ENCODE results near the gene NOTUM. TPM values are rescaled to one million over a fixed set of nuclear protein-coding genes. Genes with fewer than 3 reads are reported as not detected.

NOTUM gene
- total RNA-seq = 10 to 100 TPM in 1 of 4 donors, 1 to 10 TPM in 3; 1.1 to 11.5 (median 1.5) TPM

DNA sequence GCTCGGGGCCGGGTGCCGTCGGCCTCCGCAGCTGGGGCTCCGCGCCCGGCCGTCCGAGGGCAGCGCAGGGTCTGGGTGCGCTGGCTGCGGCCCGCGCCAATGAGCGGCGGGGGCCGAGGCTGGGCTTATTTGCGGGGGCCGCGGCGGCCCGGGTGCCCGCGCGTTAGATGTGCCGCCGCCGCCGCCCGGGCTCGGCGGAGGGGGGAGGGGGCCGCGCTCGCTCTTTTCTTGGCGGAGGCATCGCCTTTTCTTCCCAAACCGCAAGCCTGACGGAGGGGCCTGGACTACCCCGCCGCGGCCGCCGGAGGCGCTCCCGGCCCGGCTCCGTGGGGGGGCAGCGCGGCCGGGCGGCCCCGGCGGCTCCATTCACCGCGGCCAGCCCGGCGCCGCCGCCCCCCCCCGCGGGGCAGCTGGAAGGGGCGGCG lies at the start of gene NOTUM:
Gene NOTUM (minus strand): TSS at position 101 of the 425 bp plus-strand sequence. CDS start 278 bp downstream, outside the sequence.
- TF ChIP-seq EP300 (IDR thresholded peaks at IDR 0.05) = no peak
- TF ChIP-seq, protein P1, sequence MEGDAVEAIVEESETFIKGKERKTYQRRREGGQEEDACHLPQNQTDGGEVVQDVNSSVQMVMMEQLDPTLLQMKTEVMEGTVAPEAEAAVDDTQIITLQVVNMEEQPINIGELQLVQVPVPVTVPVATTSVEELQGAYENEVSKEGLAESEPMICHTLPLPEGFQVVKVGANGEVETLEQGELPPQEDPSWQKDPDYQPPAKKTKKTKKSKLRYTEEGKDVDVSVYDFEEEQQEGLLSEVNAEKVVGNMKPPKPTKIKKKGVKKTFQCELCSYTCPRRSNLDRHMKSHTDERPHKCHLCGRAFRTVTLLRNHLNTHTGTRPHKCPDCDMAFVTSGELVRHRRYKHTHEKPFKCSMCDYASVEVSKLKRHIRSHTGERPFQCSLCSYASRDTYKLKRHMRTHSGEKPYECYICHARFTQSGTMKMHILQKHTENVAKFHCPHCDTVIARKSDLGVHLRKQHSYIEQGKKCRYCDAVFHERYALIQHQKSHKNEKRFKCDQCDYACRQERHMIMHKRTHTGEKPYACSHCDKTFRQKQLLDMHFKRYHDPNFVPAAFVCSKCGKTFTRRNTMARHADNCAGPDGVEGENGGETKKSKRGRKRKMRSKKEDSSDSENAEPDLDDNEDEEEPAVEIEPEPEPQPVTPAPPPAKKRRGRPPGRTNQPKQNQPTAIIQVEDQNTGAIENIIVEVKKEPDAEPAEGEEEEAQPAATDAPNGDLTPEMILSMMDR (IDR thresholded peaks at IDR 0.05) = peak in 1 of 2 donors; percentile 26
- no peaks in the 10 kb centered on the region for H3K9me3 ChIP-seq
- H3K36me3 ChIP-seq = no peaks in the 10 kb centered on the region
- no CpG with 5 or more reads among the region's 65 CpGs for WGBS
- peaks cover 32% of the 10 kb centered on the region for H3K4me1 ChIP-seq
- H3K27ac ChIP-seq = no peak within 1 kb of the TSS
- DNase-seq (ENCODE audit: low spot score in 2 of 2) = no peak
- H3K4me3 ChIP-seq = peak within 1 kb of the TSS; percentile 47
- H3K27me3 ChIP-seq = peaks cover 70% of the 10 kb centered on the region

DNA sequence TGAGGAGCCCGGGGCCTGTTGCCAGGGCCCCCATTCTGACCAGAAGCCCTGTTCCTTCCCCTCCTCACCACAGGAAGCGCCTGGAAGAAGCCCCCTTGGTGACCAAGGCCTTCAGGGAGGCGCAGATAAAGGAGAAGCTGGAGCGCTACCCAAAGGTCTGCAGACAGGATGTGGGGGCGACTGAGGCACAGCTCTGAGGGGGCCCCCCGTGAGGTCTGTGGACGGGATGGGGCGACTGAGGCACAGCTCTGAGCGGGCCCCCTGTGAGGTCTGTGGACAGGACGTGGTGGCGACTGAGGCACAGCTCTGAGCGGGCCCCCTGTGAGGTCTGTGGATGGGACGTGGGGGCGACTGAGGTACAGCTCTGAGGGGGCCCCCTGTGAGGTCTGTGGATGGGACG lies 48.4 kb upstream of the NOTUM start:
- Histone ChIP-seq H3K36me3 (peaks cover 19% of the 10 kb centered on the region), H3K27ac (no peak overlapping the region), H3K9me3 (no peaks in the 10 kb centered on the region), H3K4me3 (no peak overlapping the region), H3K4me1 (peaks cover 36% of the 10 kb centered on the region), H3K27me3 (no peaks in the 10 kb centered on the region)
- DNase-seq (ENCODE audit: low spot score in 2 of 2) = no peak
- 86% methylated on average over 12 of the region's 15 CpGs for WGBS
- no peak for TF ChIP-seq POLR2A (IDR thresholded peaks at IDR 0.05)
- TF ChIP-seq EP300 (IDR thresholded peaks at IDR 0.05) = no peak
- no peak for TF ChIP-seq POLR2AphosphoS5 (IDR thresholded peaks at IDR 0.05)
- TF ChIP-seq, protein P1 (IDR thresholded peaks at IDR 0.05) = no peak

DNA sequence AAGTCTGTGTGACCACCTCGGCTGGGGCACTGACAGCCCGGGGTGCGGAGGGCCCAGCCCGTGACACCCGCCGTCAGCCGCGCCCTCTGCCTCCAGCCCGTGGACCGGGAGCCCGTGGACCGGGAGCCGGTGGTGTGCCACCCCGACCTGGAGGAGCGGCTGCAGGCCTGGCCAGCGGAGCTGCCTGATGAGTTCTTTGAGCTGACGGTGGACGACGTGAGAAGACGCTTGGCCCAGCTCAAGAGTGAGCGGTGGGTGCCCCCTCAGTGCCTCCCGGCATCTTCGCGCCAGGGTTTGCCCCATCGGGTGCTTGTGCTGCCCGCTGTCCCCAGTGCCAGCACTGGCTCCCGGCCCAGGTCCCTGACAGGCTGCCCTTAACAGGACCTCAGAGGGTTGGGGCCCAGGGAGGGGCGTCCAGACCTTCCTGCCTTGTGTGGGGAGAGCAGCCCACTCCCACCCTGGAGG lies 48.0 kb upstream of the NOTUM start:
- WGBS = 100% methylated on average over 2 of the region's 28 CpGs
- Histone ChIP-seq H3K36me3 (peaks cover 19% of the 10 kb centered on the region), H3K27ac (no peak overlapping the region), H3K4me1 (peaks cover 36% of the 10 kb centered on the region), H3K9me3 (no peaks in the 10 kb centered on the region), H3K27me3 (no peaks in the 10 kb centered on the region), H3K4me3 (no peak overlapping the region)
- no peak for DNase-seq (ENCODE audit: low spot score in 2 of 2)
- TF ChIP-seq, protein P1 (IDR thresholded peaks at IDR 0.05) = no peak
- TF ChIP-seq POLR2A (IDR thresholded peaks at IDR 0.05) = no peak
- no peak for TF ChIP-seq EP300 (IDR thresholded peaks at IDR 0.05)
- TF ChIP-seq POLR2AphosphoS5 (IDR thresholded peaks at IDR 0.05) = no peak

DNA sequence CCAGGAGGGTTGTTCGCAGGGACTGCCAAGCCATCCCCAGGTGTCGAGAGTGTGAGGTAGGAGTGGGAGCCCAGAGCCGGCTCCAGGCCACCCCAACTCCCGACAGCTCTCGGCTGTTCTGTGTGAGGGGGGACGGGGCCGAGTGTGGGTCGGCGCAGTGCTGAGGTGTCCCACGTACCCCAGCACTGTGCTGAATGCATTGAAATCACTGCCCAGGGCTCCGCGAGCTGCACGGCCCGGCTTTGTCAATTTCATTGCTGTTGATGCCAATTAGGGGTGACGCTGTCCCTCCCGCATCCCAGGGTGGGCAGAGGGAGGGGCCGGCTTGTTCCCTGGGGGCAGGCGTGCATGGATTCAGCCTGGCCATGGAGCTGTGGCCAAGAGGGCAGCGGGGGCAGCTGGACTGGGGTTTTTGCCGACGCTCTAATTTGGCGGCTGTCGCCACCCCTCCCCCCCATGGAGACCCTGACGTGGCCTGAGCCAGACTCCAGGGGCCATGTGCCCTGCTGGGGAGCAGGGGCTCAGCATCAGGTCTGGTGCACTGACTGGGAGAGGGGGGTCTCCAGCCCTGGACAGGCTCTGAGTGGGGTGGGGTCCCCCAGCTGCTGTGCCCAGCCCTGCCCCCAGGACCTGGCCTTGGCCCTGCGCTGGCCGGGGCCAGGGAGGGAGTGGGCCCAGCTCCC lies 47.4 kb upstream of the NOTUM start:
- no peak for DNase-seq (ENCODE audit: low spot score in 2 of 2)
- Histone ChIP-seq H3K27ac (no peak overlapping the region), H3K36me3 (peaks cover 19% of the 10 kb centered on the region), H3K4me1 (peaks cover 36% of the 10 kb centered on the region), H3K4me3 (no peak overlapping the region), H3K27me3 (no peaks in the 10 kb centered on the region), H3K9me3 (no peaks in the 10 kb centered on the region)
- WGBS = 86% methylated on average over 12 of the region's 26 CpGs
- no peak for TF ChIP-seq POLR2AphosphoS5 (IDR thresholded peaks at IDR 0.05)
- TF ChIP-seq, protein P1 (IDR thresholded peaks at IDR 0.05) = no peak

DNA sequence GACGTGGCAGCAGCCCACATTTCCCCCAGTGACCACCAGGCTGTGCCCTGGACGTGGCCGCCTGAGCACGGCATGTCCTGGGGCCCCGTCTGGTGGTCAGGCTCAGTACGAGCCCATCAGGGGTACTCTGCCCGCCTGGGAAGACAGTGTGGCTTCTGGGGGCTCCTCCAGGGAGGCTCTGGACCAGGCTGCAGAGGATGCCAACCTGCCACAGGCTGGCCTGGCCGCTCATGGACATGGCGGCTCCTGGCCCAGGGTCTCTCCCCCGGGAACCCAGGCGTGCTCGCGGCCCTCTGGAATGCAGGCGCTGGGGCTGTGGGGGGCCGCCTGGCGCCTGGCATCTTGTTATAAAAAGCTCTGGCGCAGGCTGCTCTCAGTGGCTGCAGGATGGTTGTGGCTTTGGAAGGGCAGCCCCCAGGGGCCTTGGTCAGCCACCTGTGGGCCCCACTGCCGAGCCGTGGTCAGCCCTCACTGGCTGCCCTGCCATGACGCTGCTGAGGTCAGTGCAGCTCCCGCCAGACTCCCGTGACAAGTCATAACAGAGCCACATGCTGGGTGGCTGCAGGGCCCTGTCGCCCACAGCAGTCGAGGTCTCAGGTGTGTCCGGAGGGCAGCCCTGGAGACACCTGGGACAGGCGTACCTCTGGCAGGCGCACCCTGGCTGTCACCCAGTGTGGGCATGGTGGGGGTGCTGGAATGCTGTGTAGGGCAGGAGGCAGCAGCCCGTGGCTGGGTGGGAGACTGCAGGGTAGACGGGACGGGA lies 46.7 kb upstream of the NOTUM start:
- 100% methylated on average over 5 of the region's 30 CpGs for WGBS
- H3K4me3 ChIP-seq = no peak overlapping the region
- H3K9me3 ChIP-seq = no peaks in the 10 kb centered on the region
- H3K27ac ChIP-seq = no peak overlapping the region
- TF ChIP-seq, protein P1 (IDR thresholded peaks at IDR 0.05) = no peak
- TF ChIP-seq EP300 (IDR thresholded peaks at IDR 0.05) = no peak
- no peak for TF ChIP-seq POLR2AphosphoS5 (IDR thresholded peaks at IDR 0.05)
- TF ChIP-seq POLR2A (IDR thresholded peaks at IDR 0.05) = no peak
- peaks cover 36% of the 10 kb centered on the region for H3K4me1 ChIP-seq
- H3K36me3 ChIP-seq = peaks cover 19% of the 10 kb centered on the region
- DNase-seq (ENCODE audit: low spot score in 2 of 2) = no peak
- H3K27me3 ChIP-seq = no peaks in the 10 kb centered on the region
